ENCODE measurements around the gene ABCC4.

ABCC4 gene

GRCh38 chr13:94972262-94972661 lies 329.0 kb downstream of the ABCC4 start:
- TF ChIP-seq ZNF302 (tag by site-specific recombination; IDR thresholded peaks at IDR 0.05; ENCODE audit: low read depth) (no peak), ZNF843 (tag by site-specific recombination; IDR thresholded peaks at IDR 0.05) (no peak), ZNF677 (tag by site-specific recombination; IDR thresholded peaks at IDR 0.05) (no peak), BCL6B (tag by site-specific recombination; IDR thresholded peaks at IDR 0.05) (no peak), INSM2 (tag by site-specific recombination; IDR thresholded peaks at IDR 0.05) (no peak), ZNF488 (tag by site-specific recombination; IDR thresholded peaks at IDR 0.05) (no peak), ZNF398 (tag by site-specific recombination; IDR thresholded peaks at IDR 0.05) (no peak), ZSCAN18 (tag by site-specific recombination; IDR thresholded peaks at IDR 0.05) (no peak), ZBTB49 (tag by site-specific recombination; IDR thresholded peaks at IDR 0.05; ENCODE audit: low read depth) (no peak), ZNF521 (tag by site-specific recombination; IDR thresholded peaks at IDR 0.05) (no peak), ZNF549 (tag by site-specific recombination; IDR thresholded peaks at IDR 0.05) (no peak), HOXA7 (CRISPR knock-in tag; IDR thresholded peaks at IDR 0.05; ENCODE audit: borderline replicate concordance) (no peak), HOXC10 (CRISPR knock-in tag; IDR thresholded peaks at IDR 0.05) (no peak), ATF2 (tag by site-specific recombination; IDR thresholded peaks at IDR 0.05; ENCODE audit: low read depth) (no peak), KLF8 (tag by site-specific recombination; IDR thresholded peaks at IDR 0.05) (no peak), PRDM4 (tag by site-specific recombination; IDR thresholded peaks at IDR 0.05) (no peak), ZFP41 (tag by site-specific recombination; IDR thresholded peaks at IDR 0.05; ENCODE audit: borderline replicate concordance) (no peak), ZNF548 (tag by site-specific recombination; IDR thresholded peaks at IDR 0.05) (no peak)
- no peaks in the 10 kb centered on the region for H3K36me3 ChIP-seq (ENCODE audit: control insufficient read depth in 2 of 2, insufficient read depth in 1 of 2, low read length in 2 of 2)
- no peak overlapping the region for H3K27ac ChIP-seq (ENCODE audit: extremely low read depth, low read depth, low read length)
- H3K4me1 ChIP-seq (ENCODE audit: control insufficient read depth, insufficient read depth, low read length): no peaks in the 10 kb centered on the region
- no peaks in the 10 kb centered on the region for H3K9me3 ChIP-seq (ENCODE audit: control insufficient read depth, insufficient read depth, low read depth, low read length)
- ChIA-PET POLR2A (interaction anchor here (0.6 kb wide), 1 partner anchor 24 kb away, joined by 5 read pairs; no protein-coding TSS in a partner anchor), CTCF (no interaction called here)
- no peak overlapping the region for H3K4me3 ChIP-seq (ENCODE audit: low read depth, low read length)
